T47D (cell line): ENCODE data around the gene RGP1.

Experiments used
- DNase-seq, 2 experiments: peaks; one replicate each; pipeline versions ENCODE4 v3.0.0 to v3.0.0-alpha.2; 2011 to 2012; ENCODE audit warnings: low read depth in 1 of 2, low spot score in 1 of 2
- JUND ChIP-seq: IDR thresholded peaks from 2 replicates; pipeline ENCODE4 v1.6.1; 2012; ENCODE audit warnings: low read depth
- in situ Hi-C: cut with HindIII; loops from 2 replicates; pipeline ENCODE4 v1.10.0; 2016; ENCODE audit warnings: low sequenced_read_pairs, low pct_unique_long_range_greater_than_20kb

The RGP1 gene

DNA sequence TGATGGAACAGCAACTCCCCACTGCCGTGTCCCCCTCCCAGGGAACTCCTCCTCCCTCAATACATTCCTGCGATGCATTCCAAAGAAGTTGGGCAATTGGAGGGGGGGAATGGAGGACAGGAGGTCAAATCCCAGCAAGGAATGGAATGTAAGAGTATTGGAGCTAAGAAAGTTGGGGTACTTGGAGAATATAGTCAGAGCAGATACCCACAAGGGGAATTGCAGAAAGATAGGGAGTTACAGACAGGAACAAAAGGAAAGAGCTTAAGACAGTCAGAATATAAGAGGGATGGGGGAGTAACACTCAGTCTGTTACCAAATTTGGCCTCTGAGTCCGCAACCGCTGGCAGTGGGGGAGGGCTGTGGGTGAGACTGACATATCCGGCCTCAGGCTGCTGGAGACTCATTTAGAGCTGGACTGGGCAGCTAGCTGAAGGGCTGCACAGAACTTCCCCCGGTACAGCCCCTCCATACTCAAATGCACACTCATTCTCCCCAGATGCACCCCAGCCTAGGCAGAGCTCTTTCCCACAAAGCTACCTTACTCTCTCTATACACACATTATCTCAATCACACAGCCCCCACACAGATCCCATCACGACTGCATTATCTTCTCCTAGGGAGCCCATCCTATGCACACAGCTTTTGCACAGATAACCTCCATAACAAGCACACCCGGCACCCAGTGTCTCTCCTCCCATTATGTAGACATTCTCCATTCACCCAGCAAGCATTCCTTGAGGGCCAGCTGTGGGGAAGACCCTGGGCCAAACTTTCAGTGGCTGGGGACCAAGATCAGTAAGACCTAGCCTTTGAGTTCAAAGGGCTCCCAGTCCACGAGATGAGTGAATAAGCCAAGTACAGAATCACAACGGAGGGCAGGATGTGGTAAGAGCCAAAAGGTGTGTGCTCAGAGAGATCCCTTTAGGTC is 20.8 kb upstream of the RGP1 start:
- TF ChIP-seq JUND, result no peak
- in situ Hi-C loops, result no loop called here
- peak in 1 of 2 experiments; percentile 74 for DNase-seq

GRCh38 chr9:35729101-35729500 is 20.0 kb upstream of the RGP1 start:
- TF ChIP-seq JUND, result no peak
- no peak for DNase-seq
- in situ Hi-C loops, result no loop called here

DNA sequence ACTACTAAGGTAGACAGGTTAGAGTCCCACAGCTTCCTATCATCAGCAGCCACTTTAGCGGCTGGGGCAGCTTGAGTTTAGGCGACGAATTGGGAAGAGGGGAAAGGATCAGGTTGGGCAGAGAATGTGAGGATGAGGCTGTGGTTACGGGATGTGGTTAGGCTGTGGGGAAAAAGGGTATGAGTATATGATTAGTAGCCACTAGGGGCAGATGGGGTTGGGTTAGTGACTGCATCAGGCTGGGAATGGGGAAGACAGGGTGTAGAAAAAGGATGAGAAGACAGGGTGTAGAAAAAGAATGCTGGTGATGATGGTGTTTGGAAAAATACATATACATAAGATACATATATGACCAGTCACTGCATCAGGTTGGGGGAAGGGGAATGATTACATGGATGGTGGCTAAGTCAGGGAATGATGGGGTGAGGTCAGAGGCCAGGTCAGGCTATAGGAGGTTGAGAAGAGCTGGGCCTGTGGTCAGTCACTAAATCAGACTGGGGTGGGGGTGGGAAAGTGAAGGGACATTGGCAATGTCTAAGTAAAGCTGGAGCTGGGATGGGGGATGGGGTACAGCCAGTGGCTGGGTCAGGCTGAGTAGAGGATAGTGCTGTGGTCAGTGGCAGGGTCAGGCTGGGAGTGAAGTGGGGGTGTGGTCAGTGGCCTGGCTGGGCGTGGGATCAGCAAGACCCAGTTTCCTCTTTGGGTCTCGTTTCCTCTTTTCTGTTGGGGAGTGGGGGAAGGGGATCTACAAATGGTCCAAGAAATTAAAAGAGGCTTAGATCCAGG is 19.2 kb upstream of the RGP1 start:
- peak; percentile 47 to 64 for DNase-seq
- in situ Hi-C loops, result no loop called here
- TF ChIP-seq JUND, result no peak

DNA sequence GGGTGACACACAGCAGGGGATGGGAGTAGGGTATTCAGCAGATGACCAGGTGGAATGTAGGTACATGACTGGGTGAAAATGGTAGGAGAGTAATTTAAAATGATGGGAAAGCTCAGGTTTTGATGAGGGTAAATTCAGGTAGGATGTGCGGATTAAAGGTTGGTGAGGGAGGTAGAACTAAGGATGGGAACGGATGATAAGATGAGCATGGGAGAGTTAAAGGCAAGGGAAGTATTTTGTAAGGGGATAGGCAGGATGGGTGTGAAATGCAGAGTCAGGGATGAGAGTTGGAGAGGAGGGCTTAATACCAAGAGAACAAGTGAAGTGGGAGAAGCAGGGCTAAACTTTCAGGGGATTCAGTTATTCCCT is 18.6 kb upstream of the RGP1 start:
- in situ Hi-C loops, result no loop called here
- TF ChIP-seq JUND, result no peak
- no peak for DNase-seq

- in situ Hi-C loops, result no loop called here
- no peak for DNase-seq
- no peak for TF ChIP-seq JUND
These were observed 17.5 kb upstream of the RGP1 start for GRCh38 chr9:35731415-35732184.

- peak; percentile 88 to 98 for DNase-seq
- no peak for TF ChIP-seq JUND
- in situ Hi-C loops, result no loop called here
These were observed 16.8 kb upstream of the RGP1 start, which contains the start of the genes CREB3 and TLN1 for GRCh38 chr9:35732185-35732799. TSS of gene CREB3 (plus strand) at chr9:35732666. CDS start at chr9:35732773, 107 bp downstream. TSS of gene TLN1 (minus strand) at chr9:35732195. CDS start at chr9:35725694, 6,501 bp downstream.

DNA sequence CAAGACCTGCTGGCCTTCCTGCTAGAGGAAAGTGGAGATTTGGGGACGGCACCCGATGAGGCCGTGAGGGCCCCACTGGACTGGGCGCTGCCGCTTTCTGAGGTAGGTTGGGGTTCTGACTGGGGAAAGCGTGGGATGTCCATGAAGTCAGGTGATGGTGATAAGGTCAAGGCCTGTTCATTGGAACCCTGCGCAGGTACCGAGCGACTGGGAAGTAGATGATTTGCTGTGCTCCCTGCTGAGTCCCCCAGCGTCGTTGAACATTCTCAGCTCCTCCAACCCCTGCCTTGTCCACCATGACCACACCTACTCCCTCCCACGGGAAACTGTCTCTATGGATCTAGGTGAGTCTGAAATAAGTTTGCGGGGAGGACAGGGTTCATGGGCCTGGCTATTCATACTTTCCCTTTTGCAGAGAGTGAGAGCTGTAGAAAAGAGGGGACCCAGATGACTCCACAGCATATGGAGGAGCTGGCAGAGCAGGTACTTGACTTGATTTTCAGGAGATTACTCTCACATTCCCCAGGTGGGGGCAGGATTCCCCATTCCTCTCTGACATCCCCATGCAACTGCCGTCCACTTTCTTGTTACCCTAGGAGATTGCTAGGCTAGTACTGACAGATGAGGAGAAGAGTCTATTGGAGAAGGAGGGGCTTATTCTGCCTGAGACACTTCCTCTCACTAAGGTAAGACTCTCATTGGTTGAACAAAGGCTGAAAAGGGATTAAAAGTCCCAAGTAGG is 16.1 kb upstream of the RGP1 start:
- in situ Hi-C loops, result no loop called here
- peak; percentile 29 to 78 for DNase-seq
- no peak for TF ChIP-seq JUND

- in situ Hi-C loops, result no loop called here
- DNase-seq, result no peak
- TF ChIP-seq JUND, result no peak
These were observed 15.0 kb upstream of the RGP1 start for GRCh38 chr9:35734096-35734495.

GRCh38 chr9:35736201-35736633 is 12.9 kb upstream of the RGP1 start:
- in situ Hi-C loops, result no loop called here
- no peak for TF ChIP-seq JUND
- peak; percentile 46 to 84 for DNase-seq

- in situ Hi-C loops, result no loop called here
- DNase-seq, result no peak
- no peak for TF ChIP-seq JUND
These were observed 11.9 kb upstream of the RGP1 start for GRCh38 chr9:35737143-35737542.

DNA sequence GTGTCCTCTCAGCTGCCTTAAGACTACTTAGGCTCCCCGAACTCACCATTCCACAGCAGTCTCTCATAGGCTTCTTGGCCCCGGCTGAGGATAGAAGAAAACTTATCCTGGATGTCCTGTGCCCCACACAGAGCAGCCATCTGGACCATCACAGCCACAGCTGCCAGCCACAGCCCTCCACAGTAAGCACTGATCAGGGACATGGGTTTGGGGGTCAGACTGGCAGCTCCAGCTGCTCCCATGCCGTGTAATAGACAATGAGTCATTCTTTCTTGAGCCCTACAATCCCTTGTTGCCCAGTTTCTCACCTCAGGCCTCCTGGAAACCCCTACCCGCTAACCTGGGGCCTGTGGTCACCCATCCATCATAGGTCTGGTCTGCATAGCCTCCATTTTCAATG is 10.9 kb upstream of the RGP1 start:
- in situ Hi-C loops, result no loop called here
- no peak for DNase-seq
- TF ChIP-seq JUND, result no peak
